Measurements from ENCODE around the gene SMARCB1. TPM values are rescaled to one million over a fixed set of nuclear protein-coding genes. Genes with fewer than 3 reads are reported as not detected.

Gene SMARCB1
- total and polyA plus RNA-seq, 2 of the 4 experiments (the other 2 are of a cell fraction), result 110 to 159 TPM

GRCh38 chr22:23833017-23833751 lies 46.4 kb downstream of the SMARCB1 start:
- Histone ChIP-seq H3K14ac (replicated peaks; ENCODE audit: low read depth, low read length) (no peak overlapping the region), H4K20me1 (ENCODE audit: insufficient read depth, low read length) (peaks cover 43% of the 10 kb centered on the region), H2BK20ac (ENCODE audit: low read depth, low read length) (no peak overlapping the region), H3K56ac (ENCODE audit: extremely low read depth, insufficient read depth, low read length) (no peak overlapping the region), H2BK15ac (ENCODE audit: low read depth, low read length) (no peak overlapping the region), H2BK120ac (ENCODE audit: low read depth, low read length) (no peak overlapping the region), H3K9ac (ENCODE audit: low read depth, low read length) (no peak overlapping the region), H3K4me2 (ENCODE audit: low read depth, low read length) (no peak overlapping the region), H3K9me3 (ENCODE audit: control insufficient read depth, insufficient read depth, low read length) (peaks cover 3% of the 10 kb centered on the region; the same call in 1 of the 2 replicates), H2AK5ac (ENCODE audit: low read depth, low read length) (no peak overlapping the region), H3K79me1 (ENCODE audit: low read depth in 1 of 2, low read length in 2 of 2) (peaks cover 7 to 45% of the 10 kb centered on the region in 2 experiments), H4K5ac (ENCODE audit: low read depth, low read length) (no peak overlapping the region), H3K4me1 (ENCODE audit: control insufficient read depth, insufficient read depth, low read length) (peaks cover 6% of the 10 kb centered on the region), H2BK5ac (ENCODE audit: low read depth, low read length, poor library complexity, severe bottlenecking) (no peak overlapping the region), H3K18ac (ENCODE audit: low read depth, low read length) (no peak overlapping the region), H3K27me3 (ENCODE audit: control insufficient read depth, insufficient read depth, low read length) (no peaks in the 10 kb centered on the region), H3K27ac (ENCODE audit: insufficient read depth, low read length) (no peak overlapping the region), H4K91ac (ENCODE audit: insufficient read depth, low read depth, low read length) (no peak overlapping the region), H3K4me3 (ENCODE audit: insufficient read depth, low read depth, low read length) (no peak overlapping the region), H2AK9ac (replicated peaks; ENCODE audit: low read depth, low read length, poor library complexity) (peak overlapping the region; percentile 40), H3K36me3 (ENCODE audit: control insufficient read depth, insufficient read depth, low read length) (peaks cover 62% of the 10 kb centered on the region), H4K8ac (ENCODE audit: low read depth in 2 of 2, low read length in 2 of 2) (no peak overlapping the region), H3K9me1 (ENCODE audit: insufficient read depth, low read length) (peaks cover 15% of the 10 kb centered on the region), H3K4ac (ENCODE audit: low read depth, low read length) (no peak overlapping the region), H3K23ac (ENCODE audit: low read depth, low read length) (no peak overlapping the region), H2AFZ (replicated peaks; ENCODE audit: low read length, poor library complexity) (no peak overlapping the region)
- no peak for DNase-seq
- ATAC-seq (ENCODE audit: low read depth), result no peak
- TF ChIP-seq RAD21 (IDR thresholded peaks at IDR 0.05; ENCODE audit: low read length), result no peak
- TF ChIP-seq MXI1 (IDR thresholded peaks at IDR 0.05; ENCODE audit: borderline replicate concordance, low read depth, low read length), result no peak
- no peak for TF ChIP-seq RCOR1 (IDR thresholded peaks at IDR 0.05; ENCODE audit: insufficient replicate concordance, low read length)
- TF ChIP-seq MAZ (IDR thresholded peaks at IDR 0.05; ENCODE audit: borderline replicate concordance, low read depth, low read length), result no peak
- TF ChIP-seq CTCF (conservative IDR thresholded peaks at IDR 0.05; ENCODE audit: low read depth, low read length), result no peak
- TF ChIP-seq NFE2L2 (IDR thresholded peaks at IDR 0.05; ENCODE audit: low read depth, low read length), result no peak
- no peak for TF ChIP-seq POLR2A (IDR thresholded peaks at IDR 0.05; ENCODE audit: low read depth, low read length)
- no peak for TF ChIP-seq CEBPB (IDR thresholded peaks at IDR 0.05; ENCODE audit: low read depth, low read length)
- no peak for TF ChIP-seq ELK1 (IDR thresholded peaks at IDR 0.05; ENCODE audit: borderline replicate concordance, low read depth, low read length)
- TF ChIP-seq FOS (IDR thresholded peaks at IDR 0.05; ENCODE audit: low read depth, low read length), result no peak
- TF ChIP-seq SMC3 (IDR thresholded peaks at IDR 0.05; ENCODE audit: low read depth, low read length), result no peak
- no peak for TF ChIP-seq CHD1 (IDR thresholded peaks at IDR 0.05; ENCODE audit: low read depth, low read length)
- no peak for TF ChIP-seq MAFK (IDR thresholded peaks at IDR 0.05; ENCODE audit: low read depth, low read length)
- TF ChIP-seq USF2 (IDR thresholded peaks at IDR 0.05; ENCODE audit: low read depth, low read length), result no peak
- no peak for TF ChIP-seq BHLHE40 (IDR thresholded peaks at IDR 0.05; ENCODE audit: low read depth, low read length)
- TF ChIP-seq RFX5 (IDR thresholded peaks at IDR 0.05; ENCODE audit: low read depth, low read length), result no peak
- ChIA-PET POLR2A (ENCODE audit: unreplicated experiment) (no interaction called here), CTCF (no interaction called here)
- in situ Hi-C loops (cut with MboI; ENCODE audit: low sequenced_read_pairs) (no loop called here), dilution Hi-C loops (cut with HindIII; ENCODE audit: low sequenced_read_pairs, unreplicated experiment) (no loop called here), intact Hi-C loops (cut with micrococcal nuclease) (no loop called here)
- BruUV-seq (replicated peaks), result no TSS peak
- WGBS, 2 experiments (ENCODE audit: extremely low coverage in 2 of 2, insufficient read length in 1 of 2), result 98% methylated on average over 8 of the region's 16 CpGs; no CpG with 5 or more reads in 1 of the 2 experiments
